Right atrium auricular region (tissue), 2 donors: Measurements from ENCODE around the gene ETFA. TPM values are rescaled to one million over a fixed set of nuclear protein-coding genes. Genes with fewer than 3 reads are reported as not detected.
"Not testable (repeated sequence)": the region's sequence is repeated elsewhere in the genome, so short reads cannot be mapped to it uniquely, and the experiment has no call there.

ENCODE experiments used
- DNase-seq: peaks from one replicate; pipeline ENCODE4 v3.0.0-alpha.2; 2019; ENCODE audit warnings: low spot score
- H3K27ac ChIP-seq, 2 donors: fragments of 200-600 bp; sonication (generic); 1 replicate in 1 of 2; 2 replicates in 1 of 2; pipeline ENCODE4 v1.5.1; 2016 to 2019
- H3K27me3 ChIP-seq, 2 donors: fragments of 200-600 bp; sonication (generic); one replicate each; pipeline versions ENCODE4 v1.5.1 to v1.6.0; 2017 to 2019
- H3K36me3 ChIP-seq: fragments of 200-600 bp; sonication (generic); one replicate; pipeline ENCODE4 v1.5.1; 2016
- H3K4me1 ChIP-seq, 2 donors: fragments of 200-600 bp; sonication (generic); one replicate each; pipeline versions ENCODE4 v1.5.1 to v1.6.0; 2017 to 2019
- H3K4me3 ChIP-seq, 2 donors: fragments of 200-600 bp; sonication (generic); 1 replicate in 1 of 2; 2 replicates in 1 of 2; pipeline ENCODE4 v1.5.1; 2017 to 2019; ENCODE audit warnings: mild to moderate bottlenecking in 1 of 2, moderate library complexity in 1 of 2
- H3K9me3 ChIP-seq, 2 donors: fragments of 200-600 bp; sonication (generic); one replicate each; pipeline ENCODE4 v1.5.1; 2019
- CTCF ChIP-seq, 2 donors: fragments of 200-600 bp; sonication (generic); IDR thresholded peaks; one replicate each; pipeline ENCODE4 v1.5.1; 2019; ENCODE audit warnings: antibody characterized with exemption in 2 of 2
- total RNA-seq, 2 donors: library from RNA; depleted of rRNA; stranded (reverse); fragments of >200 nt; gene quantifications; one replicate each; pipeline ENCODE4 v1.1.0, GENCODE V29; 2016

The ETFA gene
- total RNA-seq, 2 donors from 2014 or later: 109 to 186 TPM

GRCh38 chr15:76267077-76267476, 44.2 kb downstream of the ETFA start:
- Histone ChIP-seq H3K36me3 (peaks cover 55% of the 10 kb centered on the region), H3K27me3 (no peaks in the 10 kb centered on the region), H3K27ac (no peak overlapping the region), H3K4me1 (no peaks in the 10 kb centered on the region), H3K9me3 (peaks cover 0 to 26% of the 10 kb centered on the region in 2 donors), H3K4me3 (no peak overlapping the region)
- no peak for TF ChIP-seq CTCF (IDR thresholded peaks at IDR 0.05)
- DNase-seq: no peak

- H3K9me3 ChIP-seq: peaks cover 0 to 26% of the 10 kb centered on the region in 2 donors
- H3K4me3 ChIP-seq, H3K27me3 ChIP-seq, H3K4me1 ChIP-seq, H3K27ac ChIP-seq, DNase-seq: not testable (repeated sequence)
- H3K36me3 ChIP-seq: peaks cover 67% of the 10 kb centered on the region
These were observed 45.5 kb downstream of the ETFA start for GRCh38 chr15:76265769-76266168.

GRCh38 chr15:76260246-76260938, 50.9 kb downstream of the ETFA start:
- Histone ChIP-seq H3K9me3 (peaks cover 0 to 17% of the 10 kb centered on the region in 2 donors), H3K4me3 (no peak overlapping the region), H3K4me1 (no peaks in the 10 kb centered on the region), H3K27ac (no peak overlapping the region), H3K27me3 (no peaks in the 10 kb centered on the region), H3K36me3 (peaks cover 54% of the 10 kb centered on the region)
- TF ChIP-seq CTCF (IDR thresholded peaks at IDR 0.05): no peak
- DNase-seq: no peak

- no peak for TF ChIP-seq CTCF (IDR thresholded peaks at IDR 0.05)
- no peak overlapping the region for H3K4me3 ChIP-seq
- no peaks in the 10 kb centered on the region for H3K27me3 ChIP-seq
- peaks cover 51% of the 10 kb centered on the region for H3K36me3 ChIP-seq
- DNase-seq: no peak
- peaks cover 0 to 16% of the 10 kb centered on the region in 2 donors for H3K9me3 ChIP-seq
- H3K27ac ChIP-seq: no peak overlapping the region
- no peaks in the 10 kb centered on the region for H3K4me1 ChIP-seq
These were observed 51.9 kb downstream of the ETFA start for GRCh38 chr15:76259392-76259791.

- Histone ChIP-seq H3K4me3 (no peak overlapping the region), H3K4me1 (no peaks in the 10 kb centered on the region), H3K36me3 (peaks cover 44% of the 10 kb centered on the region), H3K27ac (no peak overlapping the region), H3K9me3 (peaks cover 0 to 8% of the 10 kb centered on the region in 2 donors), H3K27me3 (no peaks in the 10 kb centered on the region)
- no peak for TF ChIP-seq CTCF (IDR thresholded peaks at IDR 0.05)
- DNase-seq: no peak
These were observed 52.8 kb downstream of the ETFA start for GRCh38 chr15:76258460-76258859.

GRCh38 chr15:76253691-76254473, 57.4 kb downstream of the ETFA start:
- no peak overlapping the region for H3K27ac ChIP-seq
- H3K4me3 ChIP-seq: no peak overlapping the region
- peaks cover 5% of the 10 kb centered on the region for H3K36me3 ChIP-seq
- no peak for TF ChIP-seq CTCF (IDR thresholded peaks at IDR 0.05)
- no peak for DNase-seq
- no peaks in the 10 kb centered on the region for H3K4me1 ChIP-seq
- H3K9me3 ChIP-seq: no peaks in the 10 kb centered on the region
- H3K27me3 ChIP-seq: no peaks in the 10 kb centered on the region
